Measurements from ENCODE around the gene TSPAN17. TPM values are rescaled to one million over a fixed set of nuclear protein-coding genes. Genes with fewer than 3 reads are reported as not detected.

Gene TSPAN17
- total and polyA plus RNA-seq, 10 of the 15 experiments (the other 5 are each of a cell fraction or from before 2014, with no cell fraction given) = 0.24 to 17.1 (median 10.4) TPM

GRCh38 chr5:176703857-176704256 lies 56.6 kb downstream of the TSPAN17 start:
- ChIA-PET SMC1A (ENCODE audit: uncharacterized antibody, unreplicated experiment) (no interaction called here), POLR2A (no interaction called here), RAD21 (ENCODE audit: unreplicated experiment) (no interaction called here), CTCF (no interaction called here)
- Histone ChIP-seq H2AFZ (ENCODE audit: control insufficient read depth, low read depth, low read length) (no peak overlapping the region), H3K4me1 (ENCODE audit: control insufficient read depth, insufficient read depth, low read length) (no peaks in the 10 kb centered on the region), H3K79me2 (ENCODE audit: control insufficient read depth, insufficient read depth, low read length) (no peaks in the 10 kb centered on the region), H3K9me3 (replicated peaks; ENCODE audit: control insufficient read depth, insufficient read depth, low read length) (no peaks in the 10 kb centered on the region; the same call in 2 of the 3 replicates), H3K9ac (ENCODE audit: control insufficient read depth, insufficient read depth, low read length) (no peak overlapping the region), H3K27me3 (replicated peaks in 1 of 2; ENCODE audit: control insufficient read depth in 2 of 2, insufficient read depth in 2 of 2, low read length in 1 of 2) (peaks cover 0 to 2% of the 10 kb centered on the region in 2 experiments; a peak in 2 of 4 replicates), H4K20me1 (ENCODE audit: control insufficient read depth, insufficient read depth) (no peaks in the 10 kb centered on the region), H3K4me3 (no peak overlapping the region), H3K27ac (ENCODE audit: control insufficient read depth, insufficient read depth) (no peak overlapping the region), H3K4me2 (ENCODE audit: control insufficient read depth, insufficient read depth) (no peak overlapping the region), H3K36me3 (ENCODE audit: control insufficient read depth in 2 of 2, insufficient read depth in 2 of 2, low read length in 1 of 2) (no peaks in the 10 kb centered on the region)
- DNase-seq (ENCODE audit: low read depth, low spot score) (no peak), ATAC-seq (no peak), FAIRE-seq (no peak)
- in situ Hi-C loops (cut with MboI) = no loop called here
- WGBS (ENCODE audit: insufficient coverage, insufficient replicate concordance, low lambda C conversion rate, missing lambda C conversion rate) = 27% methylated on average over 13 of the region's 13 CpGs
- no TSS peak for BruUV-seq (replicated peaks)
- intact Hi-C loops (cut with micrococcal nuclease; ENCODE audit: unreplicated experiment) = no loop called here
- TF ChIP-seq, protein P1, sequence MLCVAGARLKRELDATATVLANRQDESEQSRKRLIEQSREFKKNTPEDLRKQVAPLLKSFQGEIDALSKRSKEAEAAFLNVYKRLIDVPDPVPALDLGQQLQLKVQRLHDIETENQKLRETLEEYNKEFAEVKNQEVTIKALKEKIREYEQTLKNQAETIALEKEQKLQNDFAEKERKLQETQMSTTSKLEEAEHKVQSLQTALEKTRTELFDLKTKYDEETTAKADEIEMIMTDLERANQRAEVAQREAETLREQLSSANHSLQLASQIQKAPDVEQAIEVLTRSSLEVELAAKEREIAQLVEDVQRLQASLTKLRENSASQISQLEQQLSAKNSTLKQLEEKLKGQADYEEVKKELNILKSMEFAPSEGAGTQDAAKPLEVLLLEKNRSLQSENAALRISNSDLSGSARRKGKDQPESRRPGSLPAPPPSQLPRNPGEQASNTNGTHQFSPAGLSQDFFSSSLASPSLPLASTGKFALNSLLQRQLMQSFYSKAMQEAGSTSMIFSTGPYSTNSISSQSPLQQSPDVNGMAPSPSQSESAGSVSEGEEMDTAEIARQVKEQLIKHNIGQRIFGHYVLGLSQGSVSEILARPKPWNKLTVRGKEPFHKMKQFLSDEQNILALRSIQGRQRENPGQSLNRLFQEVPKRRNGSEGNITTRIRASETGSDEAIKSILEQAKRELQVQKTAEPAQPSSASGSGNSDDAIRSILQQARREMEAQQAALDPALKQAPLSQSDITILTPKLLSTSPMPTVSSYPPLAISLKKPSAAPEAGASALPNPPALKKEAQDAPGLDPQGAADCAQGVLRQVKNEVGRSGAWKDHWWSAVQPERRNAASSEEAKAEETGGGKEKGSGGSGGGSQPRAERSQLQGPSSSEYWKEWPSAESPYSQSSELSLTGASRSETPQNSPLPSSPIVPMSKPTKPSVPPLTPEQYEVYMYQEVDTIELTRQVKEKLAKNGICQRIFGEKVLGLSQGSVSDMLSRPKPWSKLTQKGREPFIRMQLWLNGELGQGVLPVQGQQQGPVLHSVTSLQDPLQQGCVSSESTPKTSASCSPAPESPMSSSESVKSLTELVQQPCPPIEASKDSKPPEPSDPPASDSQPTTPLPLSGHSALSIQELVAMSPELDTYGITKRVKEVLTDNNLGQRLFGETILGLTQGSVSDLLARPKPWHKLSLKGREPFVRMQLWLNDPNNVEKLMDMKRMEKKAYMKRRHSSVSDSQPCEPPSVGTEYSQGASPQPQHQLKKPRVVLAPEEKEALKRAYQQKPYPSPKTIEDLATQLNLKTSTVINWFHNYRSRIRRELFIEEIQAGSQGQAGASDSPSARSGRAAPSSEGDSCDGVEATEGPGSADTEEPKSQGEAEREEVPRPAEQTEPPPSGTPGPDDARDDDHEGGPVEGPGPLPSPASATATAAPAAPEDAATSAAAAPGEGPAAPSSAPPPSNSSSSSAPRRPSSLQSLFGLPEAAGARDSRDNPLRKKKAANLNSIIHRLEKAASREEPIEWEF (IDR thresholded peaks at IDR 0.05; ENCODE audit: insufficient replicate concordance, low read depth, low read length) = no peak
- TF ChIP-seq SRF (IDR thresholded peaks at IDR 0.05; ENCODE audit: low read depth in 2 of 2, low read length in 2 of 2) = no peak
- TF ChIP-seq KDM1A (IDR thresholded peaks at IDR 0.05; ENCODE audit: borderline replicate concordance) = no peak
- TF ChIP-seq ZNF207 (IDR thresholded peaks at IDR 0.05; ENCODE audit: borderline replicate concordance) = no peak
- no peak for TF ChIP-seq USF1 (IDR thresholded peaks at IDR 0.05; ENCODE audit: borderline replicate concordance, extremely low read length, insufficient read depth, low read depth, low read length)
- TF ChIP-seq SMAD1 (IDR thresholded peaks at IDR 0.05; ENCODE audit: low read depth, partially characterized antibody) = no peak
- no peak for TF ChIP-seq NFXL1 (IDR thresholded peaks at IDR 0.05; ENCODE audit: borderline replicate concordance)
- TF ChIP-seq, protein P2, sequence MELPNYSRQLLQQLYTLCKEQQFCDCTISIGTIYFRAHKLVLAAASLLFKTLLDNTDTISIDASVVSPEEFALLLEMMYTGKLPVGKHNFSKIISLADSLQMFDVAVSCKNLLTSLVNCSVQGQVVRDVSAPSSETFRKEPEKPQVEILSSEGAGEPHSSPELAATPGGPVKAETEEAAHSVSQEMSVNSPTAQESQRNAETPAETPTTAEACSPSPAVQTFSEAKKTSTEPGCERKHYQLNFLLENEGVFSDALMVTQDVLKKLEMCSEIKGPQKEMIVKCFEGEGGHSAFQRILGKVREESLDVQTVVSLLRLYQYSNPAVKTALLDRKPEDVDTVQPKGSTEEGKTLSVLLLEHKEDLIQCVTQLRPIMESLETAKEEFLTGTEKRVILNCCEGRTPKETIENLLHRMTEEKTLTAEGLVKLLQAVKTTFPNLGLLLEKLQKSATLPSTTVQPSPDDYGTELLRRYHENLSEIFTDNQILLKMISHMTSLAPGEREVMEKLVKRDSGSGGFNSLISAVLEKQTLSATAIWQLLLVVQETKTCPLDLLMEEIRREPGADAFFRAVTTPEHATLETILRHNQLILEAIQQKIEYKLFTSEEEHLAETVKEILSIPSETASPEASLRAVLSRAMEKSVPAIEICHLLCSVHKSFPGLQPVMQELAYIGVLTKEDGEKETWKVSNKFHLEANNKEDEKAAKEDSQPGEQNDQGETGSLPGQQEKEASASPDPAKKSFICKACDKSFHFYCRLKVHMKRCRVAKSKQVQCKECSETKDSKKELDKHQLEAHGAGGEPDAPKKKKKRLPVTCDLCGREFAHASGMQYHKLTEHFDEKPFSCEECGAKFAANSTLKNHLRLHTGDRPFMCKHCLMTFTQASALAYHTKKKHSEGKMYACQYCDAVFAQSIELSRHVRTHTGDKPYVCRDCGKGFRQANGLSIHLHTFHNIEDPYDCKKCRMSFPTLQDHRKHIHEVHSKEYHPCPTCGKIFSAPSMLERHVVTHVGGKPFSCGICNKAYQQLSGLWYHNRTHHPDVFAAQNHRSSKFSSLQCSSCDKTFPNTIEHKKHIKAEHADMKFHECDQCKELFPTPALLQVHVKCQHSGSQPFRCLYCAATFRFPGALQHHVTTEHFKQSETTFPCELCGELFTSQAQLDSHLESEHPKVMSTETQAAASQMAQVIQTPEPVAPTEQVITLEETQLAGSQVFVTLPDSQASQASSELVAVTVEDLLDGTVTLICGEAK (IDR thresholded peaks at IDR 0.05; ENCODE audit: borderline replicate concordance) = no peak
- TF ChIP-seq SMARCA5 (IDR thresholded peaks at IDR 0.05) = no peak
- TF ChIP-seq TCF3 (IDR thresholded peaks at IDR 0.05; ENCODE audit: borderline replicate concordance, insufficient read depth, low read depth, low read length) = no peak
- TF ChIP-seq IRF5 (IDR thresholded peaks at IDR 0.05; ENCODE audit: borderline replicate concordance) = no peak
- TF ChIP-seq CBX5 (IDR thresholded peaks at IDR 0.05; ENCODE audit: low read depth) = no peak
- TF ChIP-seq POLR2AphosphoS5 (IDR thresholded peaks at IDR 0.05; ENCODE audit: low read length) = no peak
